Hematopoietic multipotent progenitor cell (in vitro differentiated cells): ENCODE data around the gene RAB40C. TPM values are rescaled to one million over a fixed set of nuclear protein-coding genes. Genes with fewer than 3 reads are reported as not detected.

Experiments
- DNase-seq, 3 donors: peaks; one replicate each; pipeline ENCODE4 v3.0.0-alpha.2; 2011 to 2015; ENCODE audit warnings: low read depth in 2 of 3, low spot score in 2 of 3
- total RNA-seq: library from RNA; depleted of rRNA; stranded (reverse); fragments of >200 nt; gene quantifications from one replicate; pipeline ENCODE4 v1.2.3, GENCODE V29; 2012

Gene RAB40C
- total RNA-seq, 1 donor: 33.4 TPM

GRCh38 chr16:608019-608418 lies 18.2 kb downstream of the RAB40C start:
- DNase-seq: no peak

DNA sequence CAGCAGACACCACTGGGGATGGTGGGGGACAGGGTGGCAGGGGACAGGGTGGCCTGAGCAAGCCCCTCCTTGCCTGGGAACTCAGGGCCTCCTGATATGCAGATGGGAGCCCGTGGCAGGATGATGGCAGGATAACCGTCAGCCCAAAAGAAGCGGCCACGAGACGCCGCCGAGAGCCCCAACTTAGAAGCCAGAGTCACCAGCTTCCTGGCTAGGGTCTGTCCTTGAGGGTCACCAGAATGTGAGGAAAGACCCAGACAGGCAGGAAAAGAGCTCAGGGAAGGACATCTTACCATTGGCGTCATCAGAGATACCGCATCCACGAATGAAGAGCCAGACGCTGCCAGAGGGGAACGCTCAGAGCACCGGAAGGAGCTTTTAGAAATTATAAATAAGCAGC lies 19.4 kb downstream of the RAB40C start:
- DNase-seq: no peak

DNA sequence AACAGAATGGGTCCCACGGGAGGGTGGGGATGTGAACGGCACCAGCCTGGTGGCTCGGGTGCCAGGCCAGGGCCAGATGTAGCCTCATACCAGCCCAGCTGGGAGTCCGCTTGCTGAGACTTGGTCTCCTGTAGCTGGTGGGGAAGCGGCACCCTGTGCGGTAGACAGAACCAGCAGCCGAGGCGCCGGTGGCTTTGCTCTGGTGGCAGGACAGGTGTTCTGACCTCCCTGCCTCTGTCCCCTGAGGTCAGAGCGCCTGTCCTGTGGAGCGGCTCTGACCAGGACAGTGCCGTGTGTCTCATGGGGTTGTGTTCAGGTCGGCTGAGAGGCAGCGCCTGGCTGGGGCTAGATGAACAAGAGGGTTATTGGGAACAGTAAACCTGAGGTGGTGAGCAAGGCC lies 20.1 kb downstream of the RAB40C start:
- DNase-seq: no peak

GRCh38 chr16:610513-611381 lies 20.9 kb downstream of the RAB40C start:
- DNase-seq: peak; percentile 33 to 59 (median 37)

DNA sequence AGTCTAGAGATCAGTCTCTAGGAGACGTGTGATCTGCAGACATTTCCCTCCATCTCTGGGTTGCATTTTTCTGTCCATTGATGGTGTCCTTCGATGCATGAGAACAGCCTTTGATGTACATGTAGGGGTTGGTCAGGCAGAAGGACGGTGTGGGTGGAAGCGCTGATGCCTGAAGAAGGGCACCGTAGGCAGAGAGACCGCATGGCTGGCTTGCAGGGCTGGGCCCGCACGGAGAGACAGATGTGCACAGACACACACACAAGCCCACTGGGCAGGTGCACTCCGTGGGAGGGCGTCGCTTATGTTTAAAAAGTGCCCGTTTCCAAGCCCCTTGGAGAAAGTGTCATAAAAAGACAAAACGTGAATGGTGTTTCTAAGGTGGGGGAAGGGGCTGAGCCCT lies 25.3 kb downstream of the RAB40C start:
- DNase-seq: no peak

DNA sequence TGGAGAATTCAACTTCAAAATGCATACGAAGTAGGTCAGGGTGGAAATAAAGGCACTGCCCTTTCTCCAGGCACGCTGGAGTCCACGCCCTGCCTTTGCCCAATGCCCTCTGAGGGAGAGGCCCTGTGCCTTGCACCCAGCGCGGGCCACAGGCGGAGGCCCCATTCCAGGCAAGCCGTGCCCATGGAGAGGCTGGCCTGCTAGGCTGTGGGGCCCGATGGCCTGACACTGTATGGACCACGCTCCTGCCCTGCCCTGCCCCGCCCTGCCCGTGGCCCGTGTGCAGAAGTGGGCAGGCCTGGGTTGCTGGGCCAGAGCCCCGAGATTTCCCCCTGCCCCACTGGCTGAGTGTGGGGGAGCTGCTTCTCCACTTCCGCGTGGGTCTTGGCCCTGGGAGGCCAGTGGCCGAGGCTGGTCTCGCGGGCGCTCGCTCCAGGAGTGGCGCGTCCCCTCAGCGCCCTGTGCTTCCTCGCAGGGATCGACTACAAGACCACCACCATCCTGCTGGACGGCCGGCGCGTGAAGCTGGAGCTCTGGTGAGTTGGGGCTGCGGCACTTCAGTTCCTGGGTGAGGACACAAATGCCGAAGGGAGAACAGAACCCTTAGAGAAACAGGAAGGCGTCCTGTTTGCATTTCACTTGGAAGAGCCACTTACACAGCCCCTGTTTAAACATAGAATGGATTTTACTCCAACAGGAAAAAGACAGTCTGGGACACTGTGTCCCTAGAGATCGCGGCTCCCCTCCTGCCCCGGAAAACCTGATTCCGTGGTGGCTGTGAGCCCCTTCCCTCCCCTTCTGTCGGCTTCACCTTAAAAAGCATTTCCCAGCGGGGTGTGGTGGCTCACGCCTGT lies 27.1 kb downstream of the RAB40C start:
- DNase-seq: no peak

GRCh38 chr16:617855-618254 lies 28.0 kb downstream of the RAB40C start:
- DNase-seq: no peak

GRCh38 chr16:619476-620100 lies 29.7 kb downstream of the RAB40C start:
- DNase-seq: no peak

DNA sequence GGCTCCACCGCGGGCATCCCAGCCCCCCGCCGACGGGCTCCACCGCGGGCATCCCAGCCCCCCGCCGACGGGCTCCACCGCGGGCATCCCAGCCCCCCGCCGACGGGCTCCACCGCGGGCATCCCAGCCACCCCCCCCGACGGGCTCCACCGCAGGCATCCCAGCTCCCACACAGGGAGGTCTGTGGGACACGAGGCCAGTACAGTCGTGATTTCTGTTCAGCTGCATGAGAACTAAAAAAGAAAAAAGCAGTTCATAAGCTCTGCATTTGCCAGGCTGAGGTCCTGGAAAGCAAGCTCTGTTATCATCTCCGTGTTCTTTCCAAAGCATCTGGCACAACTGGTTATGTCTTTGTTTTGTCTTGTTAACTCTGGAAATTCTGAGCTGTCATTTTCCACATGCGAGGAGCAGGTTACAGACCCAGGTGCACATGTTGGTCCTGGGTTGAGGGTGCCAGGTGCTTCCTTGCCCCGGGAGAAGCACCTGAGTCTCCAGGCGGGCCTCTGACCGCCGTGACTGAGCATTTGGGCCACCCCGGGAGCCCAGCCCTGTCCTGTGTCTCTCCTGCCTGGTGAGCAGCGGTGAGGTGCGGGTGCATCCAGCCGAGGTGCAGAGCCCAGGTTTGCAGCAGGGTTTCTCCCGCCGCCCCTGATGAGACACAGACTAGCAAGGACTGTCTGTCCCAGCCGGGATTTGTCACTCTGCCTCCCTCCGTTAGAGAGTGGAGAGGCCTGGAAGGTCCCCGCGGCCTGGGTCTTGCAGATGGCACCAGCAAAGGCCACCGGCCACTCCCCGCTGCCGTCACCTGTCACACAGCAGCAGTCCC lies 31.0 kb downstream of the RAB40C start:
- DNase-seq: no peak

GRCh38 chr16:621526-622105 lies 31.8 kb downstream of the RAB40C start:
- no peak for DNase-seq

- DNase-seq: no peak
Measured at GRCh38 chr16:622920-623280, 33.0 kb downstream of the RAB40C start.

DNA sequence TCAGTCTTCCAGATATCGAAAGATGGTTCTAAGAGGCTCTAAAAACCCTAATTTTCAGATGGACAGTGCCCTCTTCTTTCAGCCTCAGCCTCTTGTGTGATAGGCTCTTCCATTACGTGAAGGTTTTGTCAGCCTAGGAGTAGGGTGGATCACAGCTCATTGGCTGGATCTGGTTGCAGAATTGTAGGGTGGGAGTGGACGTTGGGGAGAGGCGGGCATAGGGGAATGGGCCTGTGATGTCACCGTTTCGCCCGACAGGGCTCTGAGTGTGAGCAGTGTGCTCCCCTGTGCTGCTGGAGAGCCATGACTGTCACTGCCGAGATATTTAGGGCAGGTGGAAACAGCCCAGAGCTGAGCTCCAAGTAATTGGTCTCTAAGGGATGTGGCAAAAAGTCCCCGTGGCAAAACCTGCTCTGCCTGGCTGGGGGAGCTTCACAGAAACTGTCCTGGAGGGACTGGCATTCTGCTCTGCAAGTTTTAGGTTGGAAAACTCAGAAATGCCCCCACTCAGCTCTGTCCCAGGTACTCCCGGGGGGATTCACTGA lies 34.7 kb downstream of the RAB40C start:
- no peak for DNase-seq

GRCh38 chr16:625117-625976 lies 35.5 kb downstream of the RAB40C start:
- no peak for DNase-seq

GRCh38 chr16:625977-626765 lies 36.3 kb downstream of the RAB40C start:
- no peak for DNase-seq

DNA sequence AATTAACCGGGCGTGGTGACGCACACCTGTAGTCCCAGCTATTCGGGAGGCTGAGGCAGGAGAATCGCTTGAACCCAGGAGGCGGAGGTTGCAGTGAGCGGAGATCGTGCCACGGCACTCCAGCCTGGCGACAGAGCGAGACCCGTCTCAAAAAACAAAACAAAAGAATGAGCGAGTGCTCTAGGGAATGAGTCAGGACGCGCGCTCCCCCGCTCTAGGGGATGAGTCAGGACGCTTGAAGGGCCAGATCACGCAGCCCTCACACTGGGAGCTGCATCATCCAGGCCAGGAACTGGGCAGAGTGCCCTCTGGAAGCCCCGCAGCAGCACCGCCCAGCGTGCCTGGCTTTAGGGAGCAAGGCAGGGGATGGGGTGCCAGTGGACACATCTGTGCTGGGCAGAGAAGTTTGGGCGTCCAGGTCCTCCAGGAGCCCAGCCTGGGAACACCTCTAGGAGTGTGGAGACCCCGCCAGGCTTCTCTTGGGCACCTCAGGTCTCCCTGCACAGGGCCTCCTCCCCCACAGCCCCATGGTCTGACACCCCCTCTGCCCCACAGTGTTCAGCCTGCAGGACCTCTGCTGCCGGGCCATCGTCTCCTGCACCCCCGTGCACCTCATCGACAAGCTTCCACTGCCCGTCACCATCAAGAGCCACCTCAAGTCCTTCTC lies 37.1 kb downstream of the RAB40C start:
- DNase-seq: no peak

- no peak for DNase-seq
Measured at GRCh38 chr16:627454-628239, 37.8 kb downstream of the RAB40C start.
